ENCODE results near the gene ARRB2. TPM values are rescaled to one million over a fixed set of nuclear protein-coding genes. Genes with fewer than 3 reads are reported as not detected.

ARRB2 gene
- total RNA-seq, 1 experiment from 2014 or later, result 75.3 TPM

- H3K9me3 ChIP-seq (ENCODE audit: control insufficient read depth, low read depth, low read length), result no peaks in the 10 kb centered on the region
- H2BK5ac ChIP-seq (ENCODE audit: insufficient read length, low read length), result no peak overlapping the region
- H2BK15ac ChIP-seq (ENCODE audit: low read depth, low read length), result no peak overlapping the region
- no CpG with 5 or more reads among the region's 10 CpGs for WGBS (ENCODE audit: extremely low coverage, insufficient read length, low lambda C conversion rate)
- no peak overlapping the region for H3K27ac ChIP-seq (ENCODE audit: insufficient read length, low read depth, low read length)
- H3K4me2 ChIP-seq (ENCODE audit: insufficient read depth, insufficient read length, low read length), result no peak overlapping the region
- H3K4me1 ChIP-seq (ENCODE audit: insufficient read depth, low read length), result no peaks in the 10 kb centered on the region
- no peak overlapping the region for H3K14ac ChIP-seq (ENCODE audit: insufficient read depth, low read length)
- H3K23me2 ChIP-seq (ENCODE audit: insufficient read length, low read depth, low read length, poor library complexity, severe bottlenecking), result no peaks in the 10 kb centered on the region
- no peaks in the 10 kb centered on the region for H3K79me1 ChIP-seq (ENCODE audit: insufficient read depth, low read depth, low read length, poor library complexity, severe bottlenecking)
- no peak overlapping the region for H4K8ac ChIP-seq (replicated peaks; ENCODE audit: insufficient read length, low read depth, low read length)
- no peak overlapping the region for H2AK5ac ChIP-seq (ENCODE audit: insufficient read length, low read length)
- H3K4ac ChIP-seq (ENCODE audit: low read depth, low read length), result no peak overlapping the region
- H2BK12ac ChIP-seq (ENCODE audit: insufficient read length, low read depth, low read length), result no peak overlapping the region
- H2BK120ac ChIP-seq (ENCODE audit: low read depth, low read length, poor library complexity, severe bottlenecking), result no peak overlapping the region
- no peak overlapping the region for H4K5ac ChIP-seq (ENCODE audit: insufficient read length, low read depth, low read length)
- no peak overlapping the region for H3K56ac ChIP-seq (ENCODE audit: insufficient read length, low read depth, low read length)
- H3K18ac ChIP-seq (ENCODE audit: insufficient read length, low read depth, low read length), result no peak overlapping the region
- no peaks in the 10 kb centered on the region for H3K4me1 Mint-ChIP-seq
- no peaks in the 10 kb centered on the region for H3K9me3 Mint-ChIP-seq
- H3K27me3 ChIP-seq (ENCODE audit: insufficient read depth, low read length), result no peaks in the 10 kb centered on the region
- TF ChIP-seq CTCF (conservative IDR thresholded peaks at IDR 0.05), result no peak
- H4K91ac ChIP-seq (ENCODE audit: insufficient read length, low read depth, low read length), result no peak overlapping the region
- H3K27ac Mint-ChIP-seq, result no peak overlapping the region
- no peak for DNase-seq
- H3T11ph ChIP-seq (ENCODE audit: low read length), result no peak overlapping the region
- no peak overlapping the region for H2AFZ ChIP-seq (ENCODE audit: low read length)
- no peak overlapping the region for H3K4me3 Mint-ChIP-seq
- H3K27me3 Mint-ChIP-seq (ENCODE audit: low read depth), result no peaks in the 10 kb centered on the region
- H2BK20ac ChIP-seq (ENCODE audit: low read depth, low read length, poor library complexity, severe bottlenecking), result no peak overlapping the region
- H3K36me3 Mint-ChIP-seq (ENCODE audit: insufficient read depth in 1 of 3, low read depth in 3 of 3), result peaks cover 12 to 57% (median 56%) of the 10 kb centered on the region in 3 experiments; a peak in 6 of 7 replicates
- H4K20me1 ChIP-seq (ENCODE audit: control insufficient read depth, insufficient read depth, insufficient read length), result no peaks in the 10 kb centered on the region
- H3K9ac ChIP-seq (ENCODE audit: extremely low read depth, insufficient read length, low read length), result no peak overlapping the region
- H3K23ac ChIP-seq (ENCODE audit: insufficient read length, low read depth, low read length), result no peak overlapping the region
- H3K79me2 ChIP-seq (ENCODE audit: insufficient read depth, low read length), result no peaks in the 10 kb centered on the region
These were observed 8.7 kb downstream of the ARRB2 start for GRCh38 chr17:4719146-4719545.
